Body of pancreas (tissue), 4 donors: Measurements from ENCODE around the gene OR1K1. TPM values are rescaled to one million over a fixed set of nuclear protein-coding genes. Genes with fewer than 3 reads are reported as not detected.

ENCODE experiments used
- ATAC-seq: fragments of 150-250 bp; one replicate; pipeline ENCODE4 v1.9.1; 2016
- DNase-seq, 4 donors: peaks; one replicate each; pipeline ENCODE4 v3.0.0-alpha.2; 2019
- H3K27ac ChIP-seq, 4 donors: fragments of 200-600 bp; sonication (generic); 1 replicate in 3 of 4; 2 replicates in 1 of 4; pipeline versions ENCODE4 v1.5.1 to v1.6.1; 2016 to 2019; ENCODE audit warnings: mild to moderate bottlenecking in 1 of 4, mixed read lengths in 1 of 4, moderate library complexity in 1 of 4
- H3K27me3 ChIP-seq, 2 donors: fragments of 200-600 bp; sonication (generic); one replicate each; pipeline ENCODE4 v1.6.0; 2016; ENCODE audit warnings: mild to moderate bottlenecking in 1 of 2
- H3K36me3 ChIP-seq, 2 donors: fragments of 200-600 bp; sonication (generic); replicated peaks in 1 of 2; 2 replicates each; pipeline ENCODE4 v1.5.1; 2016; ENCODE audit warnings: low read depth in 2 of 2; ENCODE audit not compliant: insufficient read depth in 1 of 2
- H3K4me1 ChIP-seq: fragments of 200-600 bp; sonication (generic); one replicate; pipeline ENCODE4 v1.6.0; 2016
- H3K4me3 ChIP-seq, 2 donors: fragments of 200-600 bp; sonication (generic); 1 replicate in 1 of 2; 2 replicates in 1 of 2; pipeline ENCODE4 v1.5.1; 2016 to 2019
- H3K9me3 ChIP-seq, 3 donors: fragments of 200-600 bp; sonication (generic); 1 replicate in 2 of 3; 2 replicates in 1 of 3; pipeline ENCODE4 v1.5.1; 2016
- CTCF ChIP-seq, 7 experiments: fragments of 450-650 bp in 4 of 7; fragments of 200-600 bp in 3 of 7; sonication (generic) in 3 of 7; IDR thresholded peaks; one replicate each; pipeline ENCODE4 v1.5.1; 2016 to 2019; ENCODE audit warnings: antibody characterized with exemption in 7 of 7
- POLR2A ChIP-seq, 3 donors: fragments of 450-650 bp; IDR thresholded peaks; one replicate each; pipeline ENCODE4 v1.6.1; 2016; ENCODE audit warnings: antibody characterized with exemption in 3 of 3, mild to moderate bottlenecking in 2 of 3
- WGBS, 2 donors: methylation state at CpG; one replicate each; pipeline ENCODE4 v1.1.5; 2017; 5-methylcytosine and 5-hydroxymethylcytosine counted together
- intact Hi-C: fragments of 100-400 bp; cut with DNase I; formaldehyde crosslinking; loops from one replicate; pipeline ENCODE4 v1.15.1; 2023
- total RNA-seq, 2 donors: library from RNA; depleted of rRNA; stranded (reverse); fragments of >200 nt; gene quantifications; one replicate each; pipeline ENCODE4 v1.1.0, GENCODE V29; 2016

Gene OR1K1
- total RNA-seq = not detected

GRCh38 chr9:122800066-122801060 lies at the start of gene OR1K1:
Gene OR1K1 (plus strand): TSS chr9:122800123. CDS start chr9:122800123, 0 bp downstream.
- no peaks in the 10 kb centered on the region for H3K9me3 ChIP-seq
- DNase-seq (no peak), ATAC-seq (no peak)
- H3K36me3 ChIP-seq = no peaks in the 10 kb centered on the region
- H3K4me1 ChIP-seq = no peaks in the 10 kb centered on the region
- intact Hi-C loops = loop anchor here (10.0 kb wide), 1 partner anchor 686 kb away; no protein-coding TSS in a partner anchor
- H3K27me3 ChIP-seq = no peaks in the 10 kb centered on the region
- 92 to 94% methylated on average over 29 to 30 of the region's 30 CpGs for WGBS, 2 donors
- H3K4me3 ChIP-seq = no peak within 1 kb of the TSS
- H3K27ac ChIP-seq = no peak within 1 kb of the TSS
- TF ChIP-seq POLR2A (IDR thresholded peaks at IDR 0.05) = no peak
- no peak for TF ChIP-seq CTCF (IDR thresholded peaks at IDR 0.05)

GRCh38 chr9:122754825-122755224 lies 45.1 kb upstream of the OR1K1 start:
- no peak overlapping the region for H3K27ac ChIP-seq
- DNase-seq = no peak
- 37 to 40% methylated on average over 2 of the region's 2 CpGs for WGBS, 2 donors
- H3K9me3 ChIP-seq = no peaks in the 10 kb centered on the region
- ATAC-seq = no peak
- intact Hi-C loops = no loop called here
- H3K36me3 ChIP-seq = no peaks in the 10 kb centered on the region
- H3K4me3 ChIP-seq = no peak overlapping the region
- no peak for TF ChIP-seq CTCF (IDR thresholded peaks at IDR 0.05)
- no peak for TF ChIP-seq POLR2A (IDR thresholded peaks at IDR 0.05)
- no peaks in the 10 kb centered on the region for H3K27me3 ChIP-seq
- no peaks in the 10 kb centered on the region for H3K4me1 ChIP-seq

GRCh38 chr9:122767817-122768216 lies 32.1 kb upstream of the OR1K1 start:
- peaks cover 0 to 11% (median 0%) of the 10 kb centered on the region in 3 donors for H3K9me3 ChIP-seq
- no peak for DNase-seq
- intact Hi-C loops = no loop called here

GRCh38 chr9:122777052-122777451 lies 22.9 kb upstream of the OR1K1 start:
- ATAC-seq (no peak), DNase-seq (no peak)
- TF ChIP-seq POLR2A (IDR thresholded peaks at IDR 0.05) (no peak), CTCF (IDR thresholded peaks at IDR 0.05) (no peak)
- Histone ChIP-seq H3K4me1 (no peaks in the 10 kb centered on the region), H3K27me3 (no peaks in the 10 kb centered on the region), H3K36me3 (no peaks in the 10 kb centered on the region), H3K27ac (no peak overlapping the region), H3K9me3 (no peaks in the 10 kb centered on the region), H3K4me3 (no peak overlapping the region)
- intact Hi-C loops = no loop called here
- 81 to 88% methylated on average over 8 of the region's 8 CpGs for WGBS, 2 donors

More at GRCh38 chr9:122767817-122768216, 32.1 kb upstream of the OR1K1 start:
- no peaks in the 10 kb centered on the region for H3K36me3 ChIP-seq
- no peak for ATAC-seq
- no peak overlapping the region for H3K27ac ChIP-seq
- H3K27me3 ChIP-seq = no peaks in the 10 kb centered on the region
- no peak overlapping the region for H3K4me3 ChIP-seq
- TF ChIP-seq POLR2A (IDR thresholded peaks at IDR 0.05) (no peak), CTCF (IDR thresholded peaks at IDR 0.05) (no peak)
- 70 to 77% methylated on average over 2 to 4 of the region's 4 CpGs for WGBS, 2 donors
- H3K4me1 ChIP-seq = no peaks in the 10 kb centered on the region
